Neural cell (in vitro differentiated cells): ENCODE measurements around the gene TMEM134. TPM values are rescaled to one million over a fixed set of nuclear protein-coding genes. Genes with fewer than 3 reads are reported as not detected.

ENCODE experiments used
- H2AFZ ChIP-seq: fragments of 200-600, 300-800 bp; sonication (generic), shearing (Covaris generic); 2 replicates; pipeline ENCODE4 v1.6.0; 2014; ENCODE audit warnings: low read depth, mild to moderate bottlenecking, antibody characterized with exemption, low read length, moderate library complexity
- H3F3A ChIP-seq: fragments of 200-600 bp; shearing (Covaris generic); 2 replicates; pipeline ENCODE4 v1.6.1; 2016; ENCODE audit warnings: mild to moderate bottlenecking, moderate library complexity, mixed read lengths, antibody characterized with exemption, low read length; ENCODE audit not compliant: insufficient read depth, poor library complexity, severe bottlenecking
- H3K27ac ChIP-seq: fragments of 200-600, 300-800 bp; sonication (generic), shearing (Covaris generic); 2 replicates; pipeline ENCODE4 v1.5.1; 2014; ENCODE audit warnings: mild to moderate bottlenecking, low read length, moderate library complexity
- H3K27me3 ChIP-seq: fragments of 300-800, 200-600 bp; sonication (generic), shearing (Covaris generic); 2 replicates; pipeline ENCODE4 v1.6.0; 2014; ENCODE audit warnings: mild to moderate bottlenecking, low read depth, low read length, moderate library complexity; ENCODE audit not compliant: insufficient read depth
- H3K36me3 ChIP-seq: fragments of 300-800, 200-600 bp; sonication (generic), shearing (Covaris generic); 2 replicates; pipeline ENCODE4 v1.5.1; 2014; ENCODE audit warnings: mild to moderate bottlenecking, antibody characterized with exemption, low read length, moderate library complexity; ENCODE audit not compliant: insufficient read depth
- H3K4me2 ChIP-seq: fragments of 300-800, 200-600 bp; sonication (generic), shearing (Covaris generic); 2 replicates; pipeline ENCODE4 v1.6.0; 2014; ENCODE audit warnings: mild to moderate bottlenecking, low read length
- H3K4me3 ChIP-seq: fragments of 300-800, 200-600 bp; sonication (generic), shearing (Covaris generic); 2 replicates; pipeline ENCODE4 v1.5.1; 2014; ENCODE audit warnings: mild to moderate bottlenecking, low read length, moderate library complexity
- H3K79me2 ChIP-seq: fragments of 200-600 bp; shearing (Covaris generic); replicated peaks from 2 replicates; pipeline ENCODE4 v1.6.0; 2014; ENCODE audit warnings: mild to moderate bottlenecking, low read length, moderate library complexity; ENCODE audit not compliant: insufficient read depth
- H3K9ac ChIP-seq: fragments of 300-800, 200-600 bp; sonication (generic), shearing (Covaris generic); 2 replicates; pipeline ENCODE4 v1.6.1; 2016; ENCODE audit warnings: mild to moderate bottlenecking, low read length, mixed read lengths
- H3K9me2 ChIP-seq: fragments of 200-600 bp; shearing (Covaris generic); 2 replicates; pipeline ENCODE4 v1.6.1; 2016; ENCODE audit warnings: mild to moderate bottlenecking, low read length, mixed read lengths; ENCODE audit not compliant: insufficient read depth
- H3K9me3 ChIP-seq: fragments of 200-600, 300-800 bp; sonication (generic), shearing (Covaris generic); 2 replicates; pipeline ENCODE4 v1.6.1; 2016; ENCODE audit warnings: mild to moderate bottlenecking, mixed run types, low read length, moderate library complexity, mixed read lengths
- H4K20me1 ChIP-seq: fragments of 200-600 bp; shearing (Covaris generic); 2 replicates; pipeline ENCODE4 v1.6.1; 2016; ENCODE audit warnings: mild to moderate bottlenecking, mixed run types; ENCODE audit not compliant: insufficient read depth
- EP300 ChIP-seq: fragments of 450-650 bp; conservative IDR thresholded peaks from 2 replicates; pipeline ENCODE4 v1.6.1; 2014; ENCODE audit warnings: antibody characterized with exemption, mild to moderate bottlenecking, moderate library complexity; ENCODE audit not compliant: poor library complexity, severe bottlenecking
- EZH2 ChIP-seq: fragments of 200-600, 300-800 bp; shearing (Covaris generic), sonication (generic); IDR thresholded peaks from 2 replicates; pipeline ENCODE4 v1.6.1; 2014; ENCODE audit warnings: antibody characterized with exemption, low read length, borderline replicate concordance, mild to moderate bottlenecking; ENCODE audit not compliant: insufficient read depth, poor library complexity, severe bottlenecking
- MXI1 ChIP-seq: fragments of 450-650 bp; conservative IDR thresholded peaks from 2 replicates; pipeline ENCODE4 v1.6.1; 2014; ENCODE audit warnings: antibody characterized with exemption, mild to moderate bottlenecking; ENCODE audit not compliant: poor library complexity, severe bottlenecking
- POLR2AphosphoS5 ChIP-seq: IDR thresholded peaks from 2 replicates; pipeline ENCODE4 v1.6.1; 2012
- RAD21 ChIP-seq: fragments of 450-650 bp; conservative IDR thresholded peaks from 2 replicates; pipeline ENCODE4 v1.6.1; 2014; ENCODE audit warnings: antibody characterized with exemption, mild to moderate bottlenecking, moderate library complexity
- SMC3 ChIP-seq: fragments of 450-650 bp; conservative IDR thresholded peaks from 2 replicates; pipeline ENCODE4 v1.6.1; 2014; ENCODE audit warnings: antibody characterized with exemption, mild to moderate bottlenecking, moderate library complexity; ENCODE audit not compliant: poor library complexity
- TAF1 ChIP-seq: IDR thresholded peaks from 2 replicates; pipeline ENCODE4 v1.6.1; 2012; ENCODE audit warnings: low read depth
- polyA plus RNA-seq: library from polyadenylated mRNA; depleted of rRNA; stranded (reverse); fragments of >200 nt; gene quantifications from 2 replicates; pipeline ENCODE4 v1.2.3, GENCODE V29; 2014
- TF ChIP-seq, protein P1 (sequence below): IDR thresholded peaks from 2 replicates; pipeline ENCODE4 v1.6.1; 2012; ENCODE audit warnings: borderline replicate concordance
- TF ChIP-seq, protein P2 (sequence below): fragments of 450-650 bp; IDR thresholded peaks from 2 replicates; pipeline ENCODE4 v1.5.1; 2014; ENCODE audit warnings: antibody characterized with exemption, mild to moderate bottlenecking, moderate library complexity; ENCODE audit not compliant: poor library complexity, severe bottlenecking

The TMEM134 gene
- polyA plus RNA-seq, 1 donor from 2014 or later, result 50.3 TPM

DNA sequence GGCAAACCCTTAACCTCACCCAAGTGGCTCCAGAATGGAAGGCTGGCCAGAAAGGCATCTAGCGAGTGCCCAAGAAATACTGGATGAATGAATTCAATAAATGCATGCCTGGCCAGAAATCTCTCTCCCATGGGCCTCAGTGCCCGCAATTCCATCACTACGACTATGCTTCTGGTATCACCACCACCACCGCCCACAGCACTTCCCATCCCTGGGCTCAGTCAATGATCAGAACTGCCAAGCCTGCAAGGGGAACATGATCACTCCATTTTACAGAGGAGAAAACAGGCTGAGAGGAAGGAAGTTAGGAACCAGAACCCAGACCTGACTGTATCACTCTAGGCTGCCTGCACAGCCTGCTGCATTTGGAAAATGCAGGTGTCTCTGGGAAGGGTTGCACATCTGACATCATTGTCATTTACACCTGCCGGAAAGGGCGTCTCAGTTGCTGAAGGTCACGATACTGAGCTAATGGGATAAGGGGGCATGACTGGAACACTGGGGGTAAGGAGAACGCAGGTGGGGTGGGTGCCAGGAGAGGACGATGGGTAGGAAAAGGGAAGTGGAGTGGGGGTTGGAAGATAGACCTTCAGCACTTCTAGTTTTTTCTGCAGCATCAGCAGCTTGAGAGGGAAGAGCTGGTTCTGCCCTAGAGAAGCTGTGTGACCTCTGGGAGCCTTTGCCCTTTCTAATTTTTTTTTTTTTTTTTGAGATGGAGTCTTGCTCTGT is 19.8 kb downstream of the TMEM134 start:
- Histone ChIP-seq H3K36me3 (no peaks in the 10 kb centered on the region), H3F3A (no peaks in the 10 kb centered on the region), H3K9me3 (no peaks in the 10 kb centered on the region), H4K20me1 (no peaks in the 10 kb centered on the region), H3K4me3 (no peak overlapping the region), H3K79me2 (no peaks in the 10 kb centered on the region), H3K27me3 (no peaks in the 10 kb centered on the region), H2AFZ (no peak overlapping the region), H3K9me2 (no peaks in the 10 kb centered on the region), H3K9ac (no peak overlapping the region), H3K27ac (no peak overlapping the region), H3K4me2 (no peak overlapping the region)
- TF ChIP-seq, protein P1, sequence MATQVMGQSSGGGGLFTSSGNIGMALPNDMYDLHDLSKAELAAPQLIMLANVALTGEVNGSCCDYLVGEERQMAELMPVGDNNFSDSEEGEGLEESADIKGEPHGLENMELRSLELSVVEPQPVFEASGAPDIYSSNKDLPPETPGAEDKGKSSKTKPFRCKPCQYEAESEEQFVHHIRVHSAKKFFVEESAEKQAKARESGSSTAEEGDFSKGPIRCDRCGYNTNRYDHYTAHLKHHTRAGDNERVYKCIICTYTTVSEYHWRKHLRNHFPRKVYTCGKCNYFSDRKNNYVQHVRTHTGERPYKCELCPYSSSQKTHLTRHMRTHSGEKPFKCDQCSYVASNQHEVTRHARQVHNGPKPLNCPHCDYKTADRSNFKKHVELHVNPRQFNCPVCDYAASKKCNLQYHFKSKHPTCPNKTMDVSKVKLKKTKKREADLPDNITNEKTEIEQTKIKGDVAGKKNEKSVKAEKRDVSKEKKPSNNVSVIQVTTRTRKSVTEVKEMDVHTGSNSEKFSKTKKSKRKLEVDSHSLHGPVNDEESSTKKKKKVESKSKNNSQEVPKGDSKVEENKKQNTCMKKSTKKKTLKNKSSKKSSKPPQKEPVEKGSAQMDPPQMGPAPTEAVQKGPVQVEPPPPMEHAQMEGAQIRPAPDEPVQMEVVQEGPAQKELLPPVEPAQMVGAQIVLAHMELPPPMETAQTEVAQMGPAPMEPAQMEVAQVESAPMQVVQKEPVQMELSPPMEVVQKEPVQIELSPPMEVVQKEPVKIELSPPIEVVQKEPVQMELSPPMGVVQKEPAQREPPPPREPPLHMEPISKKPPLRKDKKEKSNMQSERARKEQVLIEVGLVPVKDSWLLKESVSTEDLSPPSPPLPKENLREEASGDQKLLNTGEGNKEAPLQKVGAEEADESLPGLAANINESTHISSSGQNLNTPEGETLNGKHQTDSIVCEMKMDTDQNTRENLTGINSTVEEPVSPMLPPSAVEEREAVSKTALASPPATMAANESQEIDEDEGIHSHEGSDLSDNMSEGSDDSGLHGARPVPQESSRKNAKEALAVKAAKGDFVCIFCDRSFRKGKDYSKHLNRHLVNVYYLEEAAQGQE, result no peak
- TF ChIP-seq EP300, result no peak

DNA sequence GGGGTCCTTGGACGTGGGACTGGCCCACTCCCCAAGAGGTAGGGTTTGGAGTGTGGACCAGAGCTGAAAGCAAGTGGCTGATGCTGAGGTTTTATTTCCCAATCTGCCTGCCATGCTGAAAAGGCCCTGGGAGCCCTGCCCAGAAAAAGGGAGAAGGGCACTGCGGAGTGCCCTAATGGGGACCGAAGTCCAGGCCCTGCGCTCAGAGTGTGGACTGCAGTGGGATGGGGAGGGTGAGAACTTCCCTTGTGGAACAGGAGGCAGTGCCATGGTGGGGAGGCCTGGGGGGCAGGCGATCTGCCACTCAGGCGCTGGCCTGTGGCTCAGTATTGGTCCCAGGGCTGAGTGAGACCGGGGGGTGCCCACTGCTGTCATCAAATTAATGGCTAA is 20.8 kb downstream of the TMEM134 start:
- no peak for TF ChIP-seq EZH2
- no peak for TF ChIP-seq POLR2AphosphoS5
- no peak for TF ChIP-seq RAD21
- no peak for TF ChIP-seq EP300
- TF ChIP-seq, protein P2, sequence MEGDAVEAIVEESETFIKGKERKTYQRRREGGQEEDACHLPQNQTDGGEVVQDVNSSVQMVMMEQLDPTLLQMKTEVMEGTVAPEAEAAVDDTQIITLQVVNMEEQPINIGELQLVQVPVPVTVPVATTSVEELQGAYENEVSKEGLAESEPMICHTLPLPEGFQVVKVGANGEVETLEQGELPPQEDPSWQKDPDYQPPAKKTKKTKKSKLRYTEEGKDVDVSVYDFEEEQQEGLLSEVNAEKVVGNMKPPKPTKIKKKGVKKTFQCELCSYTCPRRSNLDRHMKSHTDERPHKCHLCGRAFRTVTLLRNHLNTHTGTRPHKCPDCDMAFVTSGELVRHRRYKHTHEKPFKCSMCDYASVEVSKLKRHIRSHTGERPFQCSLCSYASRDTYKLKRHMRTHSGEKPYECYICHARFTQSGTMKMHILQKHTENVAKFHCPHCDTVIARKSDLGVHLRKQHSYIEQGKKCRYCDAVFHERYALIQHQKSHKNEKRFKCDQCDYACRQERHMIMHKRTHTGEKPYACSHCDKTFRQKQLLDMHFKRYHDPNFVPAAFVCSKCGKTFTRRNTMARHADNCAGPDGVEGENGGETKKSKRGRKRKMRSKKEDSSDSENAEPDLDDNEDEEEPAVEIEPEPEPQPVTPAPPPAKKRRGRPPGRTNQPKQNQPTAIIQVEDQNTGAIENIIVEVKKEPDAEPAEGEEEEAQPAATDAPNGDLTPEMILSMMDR, result no peak
- no peak for TF ChIP-seq MXI1
- TF ChIP-seq, protein P1, result no peak
- no peak for TF ChIP-seq TAF1
- TF ChIP-seq SMC3, result no peak
- Histone ChIP-seq H3K4me2 (no peak overlapping the region), H3K36me3 (no peaks in the 10 kb centered on the region), H2AFZ (no peak overlapping the region), H3K9me3 (no peaks in the 10 kb centered on the region), H3F3A (no peaks in the 10 kb centered on the region), H3K4me3 (no peak overlapping the region), H4K20me1 (no peaks in the 10 kb centered on the region), H3K9me2 (no peaks in the 10 kb centered on the region), H3K27ac (no peak overlapping the region), H3K27me3 (no peaks in the 10 kb centered on the region), H3K9ac (no peak overlapping the region), H3K79me2 (no peaks in the 10 kb centered on the region)
